DMS79 (cell line): ENCODE data around the gene SUN1.

Source experiments
- DNase-seq: peaks from one replicate; lab custom pipeline; 2025; lab: John Stamatoyannopoulos, UW

SUN1 gene

GRCh38 chr7:891805-892204 lies 59.5 kb downstream of the SUN1 start:
- DNase-seq: no peak

DNA sequence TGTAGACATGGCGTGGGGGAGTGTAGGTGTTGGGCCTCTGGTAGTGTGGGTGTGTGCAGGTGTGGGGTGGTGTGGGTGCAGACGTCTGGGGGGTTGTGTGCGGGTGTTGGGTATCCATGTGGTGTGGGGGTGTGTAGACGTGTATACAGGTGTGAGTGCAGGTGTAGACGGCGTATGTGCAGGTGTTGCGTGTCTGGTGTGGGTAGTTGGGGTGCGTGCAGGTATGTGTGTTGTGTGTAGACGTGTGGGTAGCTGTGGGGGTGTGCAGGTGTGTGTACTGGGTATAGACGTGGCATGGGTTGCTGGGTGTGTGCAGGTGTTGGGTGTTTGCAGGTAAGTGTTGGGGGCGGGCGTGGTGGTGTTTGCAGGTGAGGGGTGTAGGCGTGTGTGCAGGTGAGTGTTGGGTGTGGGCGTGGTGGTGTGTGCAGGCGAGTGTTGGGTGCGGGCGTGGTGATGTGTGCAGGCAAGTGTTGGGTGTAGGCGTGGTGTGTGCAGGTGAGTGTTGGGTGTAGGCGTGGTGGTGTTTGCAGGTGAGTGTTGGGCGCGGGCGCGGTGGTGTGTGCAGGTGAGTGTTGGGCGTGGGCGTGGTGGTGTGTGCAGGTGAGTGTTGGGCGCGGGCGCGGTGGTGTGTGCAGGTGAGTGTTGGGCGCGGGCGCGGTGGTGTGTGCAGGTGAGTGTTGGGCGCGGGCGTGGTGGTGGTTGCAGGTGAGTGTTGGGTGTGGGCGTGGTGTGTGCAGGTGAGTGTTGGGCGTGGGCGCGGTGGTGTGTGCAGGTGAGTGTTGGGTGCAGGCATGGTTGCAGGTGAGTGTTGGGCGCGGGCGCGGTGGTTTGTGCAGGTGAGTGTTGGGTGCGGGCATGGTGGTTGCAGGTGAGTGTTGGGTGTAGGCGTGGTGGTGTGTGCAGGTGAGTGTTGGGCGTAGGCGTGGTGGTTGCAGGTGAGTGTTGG lies 60.6 kb downstream of the SUN1 start:
- DNase-seq: no peak

DNA sequence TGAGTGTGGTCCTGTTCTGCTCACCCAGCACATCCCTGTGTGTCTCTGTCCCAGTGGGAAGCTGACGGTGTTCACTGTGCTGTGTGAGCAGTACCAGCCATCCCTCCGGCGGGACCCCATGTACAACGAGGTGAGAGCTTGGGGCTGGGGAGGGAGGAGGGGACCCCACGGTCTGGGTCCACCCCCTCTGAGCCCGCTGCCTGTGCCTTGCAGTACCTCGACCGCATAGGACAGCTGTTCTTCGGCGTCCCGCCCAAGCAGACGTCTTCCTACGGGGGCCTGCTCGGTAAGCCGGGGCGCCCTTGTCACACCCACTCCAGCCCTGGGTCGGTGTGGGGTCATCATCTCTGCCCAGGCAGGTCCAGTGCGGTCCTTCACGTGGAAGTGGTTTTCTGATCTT lies 61.4 kb downstream of the SUN1 start:
- no peak for DNase-seq

- no peak for DNase-seq
Observed at GRCh38 chr7:894164-894867, 62.0 kb downstream of the SUN1 start.

- no peak for DNase-seq
Observed at GRCh38 chr7:894927-895450, 62.7 kb downstream of the SUN1 start.

- no peak for DNase-seq
Observed at GRCh38 chr7:895451-896052, 63.3 kb downstream of the SUN1 start.

GRCh38 chr7:896346-897075 lies 64.2 kb downstream of the SUN1 start:
- DNase-seq: no peak

- DNase-seq: no peak
Observed at GRCh38 chr7:897086-897485, 64.8 kb downstream of the SUN1 start.

- no peak for DNase-seq
Observed at GRCh38 chr7:897771-898376, 65.6 kb downstream of the SUN1 start.

DNA sequence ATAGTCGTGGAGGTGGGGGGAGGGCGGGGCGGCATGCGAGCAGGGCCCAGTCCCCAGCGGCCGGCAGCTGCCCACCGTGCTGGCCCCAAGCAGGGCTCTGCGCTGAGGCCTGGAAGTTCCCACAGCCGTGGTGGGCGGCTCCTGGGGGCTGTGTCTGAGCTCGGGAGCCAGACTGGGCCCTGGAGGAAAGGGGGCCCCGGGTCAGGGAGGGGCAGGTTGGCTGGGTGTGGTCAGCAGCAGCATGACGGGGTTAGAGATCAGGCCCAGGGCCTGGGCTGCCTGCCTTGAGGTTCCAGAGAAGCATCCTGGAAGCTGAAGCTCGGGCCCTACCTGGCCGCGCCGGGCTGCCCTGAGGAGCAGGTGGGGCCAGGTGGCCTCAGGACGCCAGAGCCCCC lies 66.2 kb downstream of the SUN1 start:
- DNase-seq: no peak

DNA sequence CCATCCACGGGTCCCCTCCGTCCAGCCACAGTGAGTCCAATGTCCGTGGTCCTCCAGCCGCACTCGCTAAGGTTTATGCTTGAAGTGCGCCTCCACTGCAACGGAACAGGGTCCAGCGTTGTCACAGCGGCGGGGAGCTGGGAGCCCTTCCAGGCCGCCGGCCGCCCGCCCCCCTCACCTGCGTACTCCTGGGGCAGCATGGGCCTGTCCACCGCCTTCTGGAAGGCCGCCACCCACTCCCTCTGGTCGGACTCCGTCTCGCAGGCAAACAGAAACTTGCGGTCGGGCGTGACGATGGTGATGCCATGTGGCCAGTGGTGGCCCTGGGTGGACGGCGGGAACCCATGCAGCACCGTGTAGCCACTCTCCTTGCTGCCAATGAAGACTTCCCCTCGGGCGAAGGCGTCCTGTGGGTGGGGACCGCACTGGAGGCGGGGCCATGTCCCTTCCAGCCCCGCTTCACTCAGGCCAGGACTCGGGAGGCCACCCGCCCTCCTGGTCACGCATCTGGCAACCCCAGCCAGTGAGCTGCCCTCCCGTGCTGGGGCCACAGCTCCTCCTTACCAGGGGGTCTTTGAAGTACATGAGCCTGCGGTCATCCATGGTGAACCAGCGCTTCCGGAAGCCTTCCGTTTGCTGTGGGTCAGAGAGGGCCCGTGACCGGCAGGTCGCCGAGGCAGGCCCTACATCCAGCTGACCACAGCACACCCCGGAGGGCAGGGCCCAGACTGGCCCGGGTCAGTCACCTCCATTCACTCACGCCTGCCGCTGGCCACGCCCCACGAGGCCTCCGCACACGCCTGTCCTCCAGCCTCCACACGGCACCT lies 66.8 kb downstream of the SUN1 start:
- no peak for DNase-seq

DNA sequence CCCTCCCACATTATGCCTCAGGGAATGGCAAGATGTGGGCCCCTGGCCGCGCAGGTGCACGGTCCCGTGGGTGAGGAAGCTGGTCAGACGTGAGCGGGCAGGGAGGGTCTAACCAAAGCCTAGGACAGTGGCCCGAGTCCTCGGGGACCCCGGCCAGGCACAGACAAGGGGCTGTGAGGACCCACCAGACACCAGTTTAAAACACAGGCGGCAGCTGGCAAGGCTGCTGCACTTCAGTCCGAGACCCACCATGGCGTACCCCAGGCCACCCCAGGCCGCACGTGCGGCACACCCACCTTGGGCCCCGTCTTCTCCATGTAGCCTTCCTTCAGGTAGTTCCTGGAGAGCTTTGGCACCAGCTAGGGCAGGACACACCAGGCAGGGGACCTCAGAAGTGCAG lies 67.5 kb downstream of the SUN1 start:
- no peak for DNase-seq

DNA sequence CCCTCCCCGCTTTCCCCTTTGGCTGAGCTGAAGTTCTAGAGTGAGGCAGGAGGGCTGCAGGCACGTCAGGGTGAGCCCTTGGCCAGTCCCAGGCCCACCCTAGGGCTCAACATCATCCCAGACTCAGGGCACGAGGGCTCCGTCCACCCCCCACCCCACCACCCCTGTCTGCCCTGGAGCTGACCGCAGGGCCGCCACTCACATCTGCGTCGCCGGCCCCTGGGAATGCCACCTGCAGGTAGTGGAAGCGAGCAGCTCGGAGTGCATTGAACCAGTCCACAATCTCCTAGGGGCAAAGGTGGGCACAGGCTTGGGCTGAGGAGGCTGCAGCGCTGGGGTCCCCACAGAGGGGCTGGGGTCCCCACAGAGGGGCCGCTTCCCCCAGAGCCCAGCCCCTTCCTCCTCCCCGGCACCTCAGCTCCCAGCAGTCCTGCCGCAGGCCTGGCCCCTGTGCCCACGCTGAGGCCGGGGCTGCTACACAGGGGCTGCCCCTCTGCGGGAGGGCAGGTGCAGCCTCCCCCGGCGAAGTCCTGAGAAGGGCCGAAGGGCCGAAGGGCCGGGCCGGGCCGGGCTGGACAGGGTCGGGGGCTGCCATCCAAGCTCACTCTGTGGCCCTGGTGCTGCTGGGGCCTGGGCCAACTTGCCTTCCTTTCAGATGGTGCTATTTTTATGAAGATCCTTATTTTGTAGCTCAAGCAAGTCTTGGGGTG lies 68.2 kb downstream of the SUN1 start:
- DNase-seq: no peak

- no peak for DNase-seq
Observed at GRCh38 chr7:901041-901387, 68.7 kb downstream of the SUN1 start.

DNA sequence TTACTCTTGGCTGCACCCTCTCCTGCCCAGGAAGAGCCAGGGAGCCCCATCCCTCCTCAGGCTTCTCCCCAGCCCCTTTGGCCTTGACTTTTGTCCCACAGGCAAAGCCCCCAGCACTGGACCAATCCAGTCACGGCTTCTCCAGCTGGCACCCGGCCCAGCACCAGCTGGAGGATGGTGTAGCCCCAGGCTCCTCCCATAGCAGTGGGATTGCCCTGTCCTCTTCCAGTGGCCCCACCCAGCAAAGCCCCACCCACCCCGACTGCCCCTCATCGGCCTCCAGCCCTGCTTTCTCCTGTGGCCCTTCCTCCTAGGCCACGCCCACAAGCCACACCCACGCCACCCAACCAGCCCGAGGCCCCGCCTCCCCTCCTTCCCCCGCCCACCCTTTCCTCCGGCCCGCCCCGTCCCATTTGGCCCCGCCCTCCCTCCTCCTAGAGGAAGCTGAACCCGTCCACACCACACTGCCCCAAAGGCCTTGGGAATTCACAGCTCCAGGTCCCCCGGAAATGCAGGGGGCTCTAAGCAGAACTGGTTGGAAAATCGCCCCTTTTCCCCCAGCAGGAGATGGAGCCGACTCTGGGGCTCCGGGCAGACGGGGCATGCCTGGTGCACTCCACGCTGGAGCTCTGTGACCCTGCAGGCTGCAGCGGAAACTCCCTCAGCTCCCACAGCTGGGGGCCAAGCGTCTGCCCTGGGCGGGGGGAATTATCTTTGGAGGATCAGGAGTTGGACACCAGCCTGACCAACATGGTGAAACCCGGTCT lies 69.3 kb downstream of the SUN1 start:
- DNase-seq: no peak

GRCh38 chr7:902996-903395 lies 70.7 kb downstream of the SUN1 start:
- DNase-seq: no peak

- DNase-seq: no peak
Observed at GRCh38 chr7:903921-904755, 71.9 kb downstream of the SUN1 start.

- no peak for DNase-seq
Observed at GRCh38 chr7:904847-905246, 72.6 kb downstream of the SUN1 start.

DNA sequence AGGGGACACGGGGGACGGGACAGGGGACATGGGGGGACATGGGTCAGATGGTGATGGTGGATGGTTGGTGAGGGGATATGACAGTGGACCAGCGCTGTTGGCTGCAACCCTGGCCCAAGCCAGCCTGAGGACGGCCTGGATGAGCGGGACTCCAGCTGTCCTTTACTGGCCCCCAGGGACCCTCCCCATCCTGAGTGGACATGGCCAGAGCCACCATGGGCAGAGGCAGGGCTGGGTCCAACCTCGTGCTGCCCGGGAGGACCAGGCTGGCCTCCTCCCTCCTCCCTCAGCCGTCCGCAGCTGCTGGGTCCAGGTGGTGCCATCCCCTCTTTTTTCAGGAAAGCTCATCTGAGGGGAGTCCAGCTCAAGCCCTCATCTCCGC lies 74.5 kb downstream of the SUN1 start:
- DNase-seq: no peak
